HG02571 (cell line): ENCODE results near the gene BMP2K.
"Not testable (repeated sequence)": the region's sequence is repeated elsewhere in the genome, so short reads cannot be mapped to it uniquely, and the experiment has no call there.

Experiments used
- ATAC-seq: cut with Tn5 transposase; IDR thresholded peaks from one replicate; pipeline ENCODE4 v1.9.1; 2021; ENCODE audit warnings: mild to moderate bottlenecking, moderate library complexity; ENCODE audit not compliant: unreplicated experiment

BMP2K gene

DNA sequence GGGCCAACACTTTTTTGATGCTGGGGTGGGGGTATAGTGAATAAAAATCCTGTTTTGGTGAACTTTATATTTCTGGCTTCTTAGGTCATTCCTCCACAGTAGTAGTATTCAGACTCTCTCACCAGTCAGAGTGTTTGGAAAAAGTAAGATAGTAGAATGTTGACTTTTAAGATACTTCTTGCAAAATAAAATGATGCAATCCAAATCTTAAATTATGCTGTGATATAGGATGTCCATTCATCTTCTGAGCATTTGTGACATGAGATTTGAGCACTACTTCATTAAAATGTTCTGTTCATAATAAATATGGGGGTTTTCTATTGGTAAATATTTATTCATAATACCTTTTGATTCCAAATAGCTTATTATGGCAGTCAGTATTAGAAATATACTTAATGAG, 70.1 kb downstream of the BMP2K start:
- no peak for ATAC-seq

DNA sequence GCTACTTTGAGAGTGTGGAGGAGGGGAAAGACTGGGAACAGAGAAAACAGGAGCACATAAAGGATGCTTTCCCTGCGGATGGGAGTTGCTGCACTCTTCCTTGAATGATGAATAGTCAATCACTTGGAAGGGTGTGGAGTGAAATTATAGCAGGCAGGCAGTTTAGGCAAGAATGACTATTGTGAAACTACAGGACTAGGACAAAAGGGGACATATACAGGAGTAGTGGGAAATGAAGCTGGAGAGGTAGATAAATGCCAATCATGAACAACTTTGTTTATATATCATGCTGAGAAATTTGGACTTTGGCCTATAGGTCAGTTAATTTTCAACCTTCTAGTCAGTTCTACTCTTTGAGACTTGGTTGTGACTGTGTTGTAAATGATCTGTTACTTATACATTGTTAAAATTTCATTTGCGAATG, 86.2 kb downstream of the BMP2K start:
- no peak for ATAC-seq

DNA sequence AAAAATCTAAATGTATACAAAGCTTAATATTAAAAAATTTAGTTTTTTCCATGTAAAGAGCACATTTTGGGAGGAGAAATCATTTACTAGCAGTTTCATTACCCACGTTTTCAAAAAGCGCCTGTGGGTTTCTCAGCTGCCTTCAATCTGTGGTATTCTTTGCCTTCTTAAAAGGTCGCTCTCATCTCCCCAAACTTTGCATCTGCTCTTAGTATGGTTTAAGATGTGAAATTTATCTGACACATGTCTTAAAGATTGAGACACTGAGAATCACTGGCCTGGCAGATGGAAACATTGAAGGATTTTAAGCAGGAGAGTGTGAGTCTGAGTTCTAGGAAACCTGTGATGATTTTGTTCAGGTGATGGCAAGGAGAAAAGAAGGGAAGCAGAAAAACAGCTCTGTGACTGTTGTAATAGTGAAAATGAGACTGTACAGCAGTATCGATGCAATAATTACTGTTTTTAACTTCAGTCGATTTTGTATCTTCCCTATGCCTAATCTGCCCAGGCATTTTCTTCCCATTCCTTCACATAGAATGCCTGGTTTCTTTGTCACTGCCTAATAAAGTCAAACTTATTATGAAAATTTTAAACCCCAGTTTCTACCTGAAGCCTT, 87.2 kb downstream of the BMP2K start:
- ATAC-seq = peak; percentile 58

DNA sequence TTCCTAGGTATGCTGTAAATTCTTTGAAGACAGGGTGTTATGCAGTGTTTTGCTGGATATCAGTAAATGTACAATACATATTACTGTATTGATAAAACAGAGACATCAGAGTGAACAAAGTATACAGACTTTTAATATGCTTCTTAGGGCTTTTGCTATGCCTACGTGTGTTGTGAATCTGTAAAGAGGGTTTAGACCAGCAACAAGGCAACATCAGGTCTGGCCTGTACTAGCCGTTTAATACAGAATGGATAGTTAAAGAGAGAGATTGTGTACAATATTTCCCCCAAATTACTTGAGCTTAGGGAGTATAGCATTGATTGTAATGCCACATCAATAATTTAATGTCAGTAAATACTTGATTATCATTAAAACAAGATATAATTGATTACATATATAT, 87.8 kb downstream of the BMP2K start:
- peak; percentile 9 for ATAC-seq

DNA sequence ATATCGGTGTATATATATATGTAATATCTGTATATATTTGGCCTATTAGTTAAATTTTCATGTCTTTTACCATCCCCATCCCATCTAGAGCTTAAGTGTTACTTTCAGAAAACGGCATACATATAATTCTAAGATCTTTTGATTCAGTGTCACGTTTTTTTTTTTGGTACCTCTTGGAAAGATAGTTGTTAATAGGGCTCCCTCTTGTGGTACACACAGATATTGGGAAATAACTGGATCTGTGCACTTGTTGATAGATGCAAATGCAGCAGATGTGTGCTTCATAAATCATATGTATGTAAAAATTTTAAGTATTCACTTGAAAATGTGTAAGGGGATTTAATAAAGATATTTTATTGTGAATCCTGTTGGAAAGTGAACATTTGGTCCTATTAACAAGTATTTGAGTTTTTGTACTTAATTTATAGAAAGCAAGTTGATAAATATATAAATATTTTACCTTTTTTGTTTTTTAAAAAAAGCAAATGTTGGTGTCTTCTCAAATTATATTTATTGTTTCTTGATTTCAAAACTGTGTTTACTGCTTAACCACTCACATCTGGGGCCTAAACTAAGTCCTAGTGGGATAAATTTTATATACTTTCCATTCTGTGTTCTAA, 88.4 kb downstream of the BMP2K start:
- ATAC-seq = no peak

DNA sequence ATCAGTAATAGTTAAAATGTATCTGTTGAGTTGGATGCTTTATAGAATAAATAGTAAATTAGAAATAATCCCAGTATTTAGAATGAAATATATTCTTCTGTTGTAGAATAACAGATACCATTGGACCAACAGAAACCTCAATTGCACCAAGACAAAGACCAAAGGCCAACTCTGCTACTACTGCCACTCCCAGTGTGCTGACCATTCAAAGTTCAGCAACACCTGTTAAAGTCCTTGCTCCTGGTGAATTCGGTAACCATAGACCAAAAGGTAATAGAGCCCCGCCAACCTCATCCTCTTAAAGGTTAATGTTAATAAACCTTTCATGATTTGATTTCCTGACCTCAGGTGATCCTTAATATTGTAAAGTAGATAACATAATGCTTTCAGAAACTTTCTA, 89.3 kb downstream of the BMP2K start:
- ATAC-seq = no peak

DNA sequence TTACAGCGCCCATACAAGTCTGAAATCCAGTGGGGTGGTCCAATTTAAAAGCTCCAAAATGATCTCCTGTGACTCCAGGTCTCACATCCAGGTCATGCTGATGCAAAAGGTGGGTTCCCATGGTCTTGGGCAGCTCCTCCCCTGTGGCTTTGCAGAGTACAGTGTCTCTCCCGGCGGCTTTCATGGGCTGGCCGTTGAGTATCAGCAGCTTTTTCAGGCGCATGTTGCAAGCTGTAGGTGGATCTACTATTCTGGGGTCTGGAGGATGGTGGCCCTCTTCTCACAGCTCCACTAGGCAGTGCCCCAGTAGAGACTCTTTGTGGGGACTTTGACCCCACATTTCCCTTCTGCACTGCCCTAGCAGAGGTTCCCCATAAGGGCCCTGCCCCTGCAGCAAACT, 92.6 kb downstream of the BMP2K start:
- not testable (repeated sequence) for ATAC-seq

DNA sequence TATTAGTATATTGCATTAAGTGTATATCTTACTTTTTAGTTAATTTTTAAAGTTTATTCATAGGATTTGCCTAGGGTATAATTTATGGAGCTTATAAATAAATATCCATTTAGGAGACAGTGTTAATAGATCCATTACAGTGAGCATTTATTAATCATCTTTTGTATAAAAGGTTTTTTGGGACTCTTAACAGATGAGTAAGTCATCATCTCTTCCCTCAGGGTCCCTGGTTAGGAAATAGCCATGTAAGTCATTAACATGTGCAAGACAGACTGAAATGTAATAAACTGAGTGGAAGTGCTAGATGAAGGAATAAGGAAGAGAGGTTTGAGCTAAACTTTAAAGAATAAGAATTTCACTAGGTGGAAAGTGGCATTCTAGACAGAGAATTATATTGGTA, 93.9 kb downstream of the BMP2K start:
- no peak for ATAC-seq

DNA sequence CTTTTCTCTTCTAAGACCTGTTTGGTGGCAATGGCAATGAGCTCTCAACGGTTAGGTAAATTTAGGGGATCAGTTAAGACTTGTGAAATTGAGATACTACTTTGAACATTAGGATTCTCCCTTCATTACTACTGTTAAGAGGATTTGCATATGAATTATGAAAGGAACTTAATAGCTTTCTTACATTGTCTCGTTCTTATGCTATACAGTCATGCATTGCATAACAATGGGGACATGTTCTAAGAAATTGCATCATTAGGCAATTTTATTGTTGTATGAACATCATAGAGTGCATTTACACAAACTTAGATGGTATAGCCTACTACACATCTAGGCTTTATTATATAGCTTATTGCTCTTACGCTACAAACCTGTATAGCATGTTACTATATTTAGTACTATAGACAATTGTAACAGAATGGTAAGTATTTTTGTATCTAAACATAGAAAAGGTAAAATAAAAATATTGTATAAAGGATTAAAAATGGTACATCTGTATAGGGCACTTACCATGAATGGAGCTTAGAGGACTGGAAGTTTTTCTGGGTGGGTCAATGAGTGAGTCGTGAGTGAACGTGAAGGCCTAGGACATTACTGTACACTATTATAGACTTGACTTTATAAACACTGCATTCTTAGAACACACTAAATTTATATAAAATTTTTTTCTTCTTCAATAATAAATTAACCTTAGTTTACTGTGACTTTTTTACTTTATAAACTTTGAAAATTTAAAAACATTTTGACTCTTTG, 100.6 kb downstream of the BMP2K start:
- ATAC-seq = no peak

DNA sequence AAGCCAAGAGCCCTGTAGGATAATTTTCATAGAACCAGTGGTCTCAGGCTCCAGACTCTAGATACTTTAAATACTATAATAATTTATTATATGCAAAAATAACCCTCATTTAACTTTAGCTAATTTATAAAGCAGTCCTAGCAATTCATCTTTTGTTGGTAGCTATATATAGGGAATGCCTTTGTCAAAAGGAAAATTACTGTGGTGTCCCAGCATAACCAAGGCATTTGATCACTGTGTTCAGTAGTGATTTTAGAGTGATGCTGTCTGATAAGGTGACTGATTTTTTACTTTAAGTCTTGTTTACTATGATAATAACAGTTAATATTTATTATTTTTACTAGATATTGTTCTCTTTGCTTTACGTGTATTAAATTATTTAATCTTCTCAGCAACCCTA, 101.9 kb downstream of the BMP2K start:
- no peak for ATAC-seq

DNA sequence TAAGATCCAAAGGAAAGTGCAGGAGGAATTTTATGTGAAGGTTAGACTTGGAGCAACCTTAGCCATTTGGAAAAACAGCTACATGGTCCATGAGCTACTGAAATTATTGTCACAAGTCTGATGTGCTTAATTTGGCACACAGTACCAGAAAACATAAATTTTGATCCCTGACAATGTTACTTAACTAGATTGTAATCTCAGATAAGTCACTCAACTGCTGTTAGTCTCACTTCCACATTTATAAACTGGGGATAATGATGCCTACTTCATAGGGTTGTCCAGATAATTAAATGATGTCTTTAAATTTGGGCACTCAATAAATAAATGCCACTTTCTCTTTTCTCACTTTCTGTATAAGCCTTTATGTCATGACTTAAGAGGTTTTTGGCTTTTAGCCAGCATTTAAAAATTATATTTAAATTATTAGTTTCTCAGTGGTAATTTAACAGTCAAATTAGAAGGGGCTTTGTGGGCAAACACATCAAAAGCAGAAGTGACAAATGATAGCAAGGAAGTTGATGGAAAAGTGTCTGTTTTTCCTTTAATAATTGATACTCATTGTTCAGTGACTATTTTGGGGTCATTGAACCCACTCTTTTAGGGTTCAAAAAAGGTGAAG, 104.8 kb downstream of the BMP2K start:
- ATAC-seq = no peak

DNA sequence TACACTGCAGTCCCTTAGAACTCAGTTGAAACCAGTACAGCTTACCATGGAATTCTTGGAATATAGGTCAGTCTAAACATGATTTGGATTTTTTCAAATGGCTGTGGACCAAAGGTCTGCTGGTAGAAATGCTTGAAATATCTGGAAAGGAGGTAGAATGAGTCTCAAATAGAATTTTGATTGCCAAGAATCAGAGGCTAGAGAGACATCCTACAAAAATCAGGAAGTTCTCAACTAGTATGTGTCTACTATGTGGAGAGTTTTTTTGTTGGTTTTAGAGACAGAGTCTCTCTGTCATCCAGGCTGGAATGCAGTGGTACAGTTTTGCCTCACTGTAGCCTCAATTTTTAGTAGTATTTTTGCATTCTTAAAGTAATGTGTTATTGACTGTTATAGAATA, 109.4 kb downstream of the BMP2K start:
- ATAC-seq = no peak

DNA sequence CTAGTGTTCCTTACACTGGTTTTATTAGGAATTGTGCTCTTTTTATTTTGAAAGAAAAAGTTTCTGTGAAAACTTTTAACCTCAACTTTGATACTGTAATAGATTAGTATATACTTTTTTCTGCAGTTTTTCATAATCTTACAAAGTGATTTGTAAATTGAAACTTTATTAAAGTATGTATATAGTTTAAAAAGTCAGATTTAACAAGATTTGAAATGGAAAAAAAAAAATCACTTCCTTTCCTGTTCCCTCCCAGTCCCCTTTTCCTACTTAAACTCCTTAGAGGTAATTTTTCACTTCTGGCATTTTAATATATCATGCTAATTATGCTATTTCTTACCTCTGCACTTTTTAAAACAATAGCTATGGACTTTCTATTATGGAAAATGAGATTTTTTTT, 113.8 kb downstream of the BMP2K start:
- no peak for ATAC-seq

DNA sequence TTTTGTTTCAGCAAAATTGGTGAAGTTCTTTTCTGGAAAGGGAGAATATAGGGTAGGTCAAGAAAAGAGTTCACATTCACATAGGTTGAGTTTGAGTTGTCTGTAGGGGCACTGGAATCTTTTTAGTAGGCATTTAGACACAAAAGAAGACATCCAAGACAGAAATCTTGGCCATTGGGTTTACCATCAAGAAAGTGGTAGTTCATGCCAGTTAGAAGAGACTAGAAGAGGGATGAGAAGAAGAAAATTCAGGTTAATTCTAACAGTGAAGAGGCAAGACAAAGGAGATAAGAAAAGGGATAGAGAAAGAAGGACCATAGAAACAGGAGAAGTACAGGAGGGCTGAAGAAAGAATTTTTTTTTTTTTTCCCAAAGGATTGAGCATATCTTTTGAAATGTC, 123.2 kb downstream of the BMP2K start:
- no peak for ATAC-seq

DNA sequence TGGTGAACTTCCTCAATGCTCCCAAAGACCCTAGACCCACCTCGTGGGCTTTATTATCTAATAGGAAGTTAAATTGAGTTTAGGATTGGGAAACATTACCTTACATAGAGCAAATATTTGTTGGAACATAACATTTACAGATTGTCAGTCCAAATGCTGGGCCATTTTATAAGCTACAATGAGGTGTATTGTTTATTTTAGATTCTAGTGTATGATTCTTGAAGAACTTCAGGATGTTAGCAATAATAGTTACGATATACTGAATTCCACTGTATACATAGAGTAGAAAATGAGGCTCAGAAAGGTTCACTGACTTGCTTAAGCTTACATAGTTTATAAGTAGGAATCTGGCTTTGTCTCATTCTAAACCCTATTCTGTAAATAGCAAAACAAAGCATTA, 125.7 kb downstream of the BMP2K start:
- ATAC-seq = no peak

DNA sequence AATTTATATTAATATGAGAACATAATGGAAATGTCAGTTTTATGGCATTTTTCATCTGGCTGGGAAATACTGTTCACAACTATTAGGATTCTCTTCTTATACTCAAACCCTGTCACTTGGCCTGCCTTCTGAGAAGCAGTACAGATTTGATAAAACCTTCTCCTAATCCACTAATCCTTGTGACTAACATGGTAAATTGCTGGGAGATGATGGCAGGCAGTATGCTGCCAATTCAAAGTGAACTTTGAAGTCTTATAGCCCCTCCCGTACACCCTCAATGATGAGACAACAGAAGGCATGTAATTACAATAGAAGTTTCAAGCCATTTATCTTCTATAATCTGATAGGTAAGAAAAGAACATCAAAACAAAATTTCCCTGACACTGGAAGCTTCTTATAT, 126.1 kb downstream of the BMP2K start:
- ATAC-seq = no peak

DNA sequence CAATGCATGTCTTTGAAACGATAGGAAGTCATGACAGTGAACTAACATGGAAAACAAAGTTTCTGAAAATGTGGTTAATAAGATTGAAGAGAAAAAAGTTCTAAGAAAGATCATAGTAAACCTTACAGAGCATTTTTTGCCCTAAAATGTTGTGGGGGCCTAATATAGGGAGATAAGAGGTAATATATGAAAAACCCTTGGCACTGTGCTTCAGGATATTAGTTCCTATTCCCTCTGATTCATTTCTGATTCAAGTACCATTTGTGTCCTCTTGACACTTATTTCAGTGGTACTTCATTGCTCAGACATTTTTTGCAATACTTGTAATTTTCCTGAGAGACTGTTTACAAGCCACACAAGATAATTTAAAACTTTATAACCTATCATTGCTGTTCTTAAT, 128.0 kb downstream of the BMP2K start:
- ATAC-seq = no peak

DNA sequence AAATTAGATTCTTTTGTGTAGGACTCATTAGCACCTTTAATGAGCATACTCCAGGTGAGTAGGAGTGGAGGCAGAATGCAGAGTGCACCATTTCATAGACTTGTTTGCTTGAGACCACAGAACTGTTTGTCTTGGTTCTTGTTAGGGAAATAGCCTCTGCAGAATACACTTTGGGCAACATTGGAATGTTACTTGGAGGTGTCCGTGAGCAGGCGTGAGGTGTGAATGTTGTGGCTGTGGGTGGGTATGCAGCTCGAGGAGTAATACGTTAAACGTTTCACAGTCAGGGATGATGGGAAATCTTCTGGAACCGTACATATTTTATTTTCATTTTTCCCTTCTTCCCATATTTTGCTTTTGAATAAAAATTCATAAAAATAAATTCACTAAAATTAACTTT, 131.5 kb downstream of the BMP2K start:
- ATAC-seq = no peak

DNA sequence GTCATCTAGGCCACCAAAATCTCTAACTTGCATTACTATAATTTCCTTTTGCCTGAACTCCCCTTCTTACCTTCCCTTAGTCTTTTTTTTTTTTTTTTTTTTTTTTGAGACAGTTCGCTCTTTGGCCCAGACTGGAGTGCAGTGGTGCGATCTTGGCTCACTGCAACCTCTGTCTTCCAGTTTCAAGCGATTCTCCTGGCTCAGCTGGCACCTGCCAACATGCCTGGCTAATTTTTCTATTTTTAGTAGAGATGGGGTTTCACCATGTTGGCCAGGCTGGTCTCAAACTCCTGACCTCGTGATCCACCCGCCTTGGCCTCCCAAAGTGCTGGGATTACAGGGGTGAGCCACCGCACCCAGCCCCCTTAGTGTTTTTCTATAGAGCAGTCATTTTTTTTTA, 132.8 kb downstream of the BMP2K start:
- not testable (repeated sequence) for ATAC-seq

DNA sequence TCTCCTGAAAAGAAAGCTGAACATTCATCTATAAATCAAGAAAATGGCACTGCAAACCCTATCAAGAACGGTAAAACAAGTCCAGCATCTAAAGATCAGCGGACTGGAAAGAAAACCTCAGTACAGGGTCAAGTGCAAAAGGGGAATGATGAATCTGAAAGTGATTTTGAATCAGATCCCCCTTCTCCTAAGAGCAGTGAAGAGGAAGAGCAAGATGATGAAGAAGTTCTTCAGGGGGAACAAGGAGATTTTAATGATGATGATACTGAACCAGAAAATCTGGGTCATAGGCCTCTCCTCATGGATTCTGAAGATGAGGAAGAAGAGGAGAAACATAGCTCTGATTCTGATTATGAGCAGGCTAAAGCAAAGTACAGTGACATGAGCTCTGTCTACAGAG, 134.5 kb downstream of the BMP2K start:
- ATAC-seq = no peak

DNA sequence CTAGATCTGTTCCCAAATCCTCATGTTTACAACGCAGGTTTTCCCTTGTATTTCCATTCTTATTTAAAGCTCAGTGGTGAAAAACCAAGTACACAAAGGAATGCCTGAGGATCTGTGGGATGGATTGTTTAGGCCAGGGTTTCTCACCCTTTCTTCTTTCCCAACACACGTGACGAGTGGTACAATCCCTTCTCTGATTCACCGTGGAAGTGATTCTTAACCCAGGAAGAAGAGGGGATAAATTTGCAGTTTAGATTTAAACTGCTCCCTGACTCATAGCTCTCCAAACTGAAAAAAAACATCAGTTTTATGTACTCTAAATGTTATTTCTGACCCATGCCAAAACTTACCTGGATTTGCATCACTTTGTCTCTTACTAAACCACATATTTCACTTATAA, 146.1 kb downstream of the BMP2K start:
- ATAC-seq = no peak
